ENCODE data around the gene TACSTD2.
"Not testable (repeated sequence)": the region's sequence is repeated elsewhere in the genome, so short reads cannot be mapped to it uniquely, and the experiment has no call there.

TACSTD2 gene

DNA sequence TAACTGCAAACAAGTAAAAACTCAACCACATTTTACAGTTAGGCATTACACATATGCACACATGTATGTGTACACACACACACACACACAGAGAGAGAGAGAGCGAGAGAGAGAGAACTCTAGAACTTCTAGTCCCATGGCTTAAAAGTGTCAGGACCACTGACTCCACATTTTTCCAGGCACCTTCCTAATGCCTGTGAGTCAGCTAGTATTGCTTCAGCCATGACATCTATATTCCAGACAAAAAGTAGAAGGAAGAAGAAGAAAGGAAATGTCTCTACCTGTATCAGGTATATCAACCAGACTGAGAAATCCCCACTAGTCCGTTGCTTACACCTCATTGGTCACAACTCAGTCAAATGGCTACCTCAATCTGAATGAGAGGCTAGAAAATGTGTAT, 31.9 kb upstream of the TACSTD2 start:
- H3K27me3 ChIP-seq (ENCODE audit: insufficient read depth, low read length, poor library complexity): peaks cover 2% of the 10 kb centered on the region
- no peak overlapping the region for H3K9ac ChIP-seq (ENCODE audit: low read depth, low read length)
- no peaks in the 10 kb centered on the region for H3K4me1 ChIP-seq (ENCODE audit: insufficient read depth, low read length)
- no peaks in the 10 kb centered on the region for H4K20me1 ChIP-seq (ENCODE audit: insufficient read depth, low read length)
- ATAC-seq (ENCODE audit: insufficient read depth, low read depth): no peak
- H2AFZ ChIP-seq (ENCODE audit: low read depth, low read length): no peak overlapping the region
- peaks cover 8% of the 10 kb centered on the region for H3K9me3 ChIP-seq (ENCODE audit: insufficient read depth, low read length, severe bottlenecking)
- H3K4me3 ChIP-seq (ENCODE audit: low read depth in 1 of 2, low read length in 2 of 2): no peak overlapping the region
- TF ChIP-seq EZH2 (IDR thresholded peaks at IDR 0.05; ENCODE audit: borderline replicate concordance, low read depth, low read length, severe bottlenecking): no peak
- TF ChIP-seq, protein P1, sequence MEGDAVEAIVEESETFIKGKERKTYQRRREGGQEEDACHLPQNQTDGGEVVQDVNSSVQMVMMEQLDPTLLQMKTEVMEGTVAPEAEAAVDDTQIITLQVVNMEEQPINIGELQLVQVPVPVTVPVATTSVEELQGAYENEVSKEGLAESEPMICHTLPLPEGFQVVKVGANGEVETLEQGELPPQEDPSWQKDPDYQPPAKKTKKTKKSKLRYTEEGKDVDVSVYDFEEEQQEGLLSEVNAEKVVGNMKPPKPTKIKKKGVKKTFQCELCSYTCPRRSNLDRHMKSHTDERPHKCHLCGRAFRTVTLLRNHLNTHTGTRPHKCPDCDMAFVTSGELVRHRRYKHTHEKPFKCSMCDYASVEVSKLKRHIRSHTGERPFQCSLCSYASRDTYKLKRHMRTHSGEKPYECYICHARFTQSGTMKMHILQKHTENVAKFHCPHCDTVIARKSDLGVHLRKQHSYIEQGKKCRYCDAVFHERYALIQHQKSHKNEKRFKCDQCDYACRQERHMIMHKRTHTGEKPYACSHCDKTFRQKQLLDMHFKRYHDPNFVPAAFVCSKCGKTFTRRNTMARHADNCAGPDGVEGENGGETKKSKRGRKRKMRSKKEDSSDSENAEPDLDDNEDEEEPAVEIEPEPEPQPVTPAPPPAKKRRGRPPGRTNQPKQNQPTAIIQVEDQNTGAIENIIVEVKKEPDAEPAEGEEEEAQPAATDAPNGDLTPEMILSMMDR (IDR thresholded peaks at IDR 0.05; ENCODE audit: borderline replicate concordance, extremely low read depth, low read length, poor library complexity, severe bottlenecking): no peak
- H3K27ac ChIP-seq (ENCODE audit: low read length): no peak overlapping the region
- H3K36me3 ChIP-seq (ENCODE audit: insufficient read depth, low read length): no peaks in the 10 kb centered on the region
- H3K4me2 ChIP-seq (ENCODE audit: insufficient read depth, low read length): no peak overlapping the region
- no peak for DNase-seq
- no peaks in the 10 kb centered on the region for H3K79me2 ChIP-seq (ENCODE audit: insufficient read depth, low read length)

DNA sequence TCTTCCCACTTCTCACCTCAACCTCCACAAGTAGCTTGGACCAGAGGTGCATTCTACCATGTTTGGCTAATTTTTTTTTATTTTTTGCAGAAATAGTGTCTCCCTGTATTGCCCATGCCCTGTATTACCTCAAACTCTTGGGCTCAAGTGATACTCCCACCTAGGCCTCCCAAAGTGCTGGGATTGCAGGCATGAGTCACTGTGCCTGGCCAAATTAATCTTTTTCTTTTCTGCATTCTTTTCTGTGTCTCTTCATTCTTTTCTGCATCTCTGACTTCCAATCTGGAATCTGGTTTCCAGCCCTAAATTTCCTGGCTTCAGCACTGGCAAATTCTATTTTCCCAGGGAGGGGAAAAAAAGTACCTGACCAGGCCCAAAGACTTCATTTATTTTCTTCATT, 31.2 kb upstream of the TACSTD2 start:
- no peak overlapping the region for H3K9ac ChIP-seq (ENCODE audit: low read depth, low read length)
- H3K27me3 ChIP-seq (ENCODE audit: insufficient read depth, low read length, poor library complexity): no peaks in the 10 kb centered on the region
- no peak overlapping the region for H3K27ac ChIP-seq (ENCODE audit: low read length)
- no peak for ATAC-seq (ENCODE audit: insufficient read depth, low read depth)
- no peak for DNase-seq
- TF ChIP-seq, protein P1 (IDR thresholded peaks at IDR 0.05; ENCODE audit: borderline replicate concordance, extremely low read depth, low read length, poor library complexity, severe bottlenecking): no peak
- TF ChIP-seq EZH2 (IDR thresholded peaks at IDR 0.05; ENCODE audit: borderline replicate concordance, low read depth, low read length, severe bottlenecking): no peak
- H3K4me1 ChIP-seq (ENCODE audit: insufficient read depth, low read length): no peaks in the 10 kb centered on the region
- H3K9me3 ChIP-seq (ENCODE audit: insufficient read depth, low read length, severe bottlenecking): peaks cover 9% of the 10 kb centered on the region
- no peaks in the 10 kb centered on the region for H3K79me2 ChIP-seq (ENCODE audit: insufficient read depth, low read length)
- H2AFZ ChIP-seq (ENCODE audit: low read depth, low read length): no peak overlapping the region
- H3K4me3 ChIP-seq (ENCODE audit: low read depth in 1 of 2, low read length in 2 of 2): no peak overlapping the region
- no peaks in the 10 kb centered on the region for H3K36me3 ChIP-seq (ENCODE audit: insufficient read depth, low read length)
- H4K20me1 ChIP-seq (ENCODE audit: insufficient read depth, low read length): no peaks in the 10 kb centered on the region
- no peak overlapping the region for H3K4me2 ChIP-seq (ENCODE audit: insufficient read depth, low read length)

DNA sequence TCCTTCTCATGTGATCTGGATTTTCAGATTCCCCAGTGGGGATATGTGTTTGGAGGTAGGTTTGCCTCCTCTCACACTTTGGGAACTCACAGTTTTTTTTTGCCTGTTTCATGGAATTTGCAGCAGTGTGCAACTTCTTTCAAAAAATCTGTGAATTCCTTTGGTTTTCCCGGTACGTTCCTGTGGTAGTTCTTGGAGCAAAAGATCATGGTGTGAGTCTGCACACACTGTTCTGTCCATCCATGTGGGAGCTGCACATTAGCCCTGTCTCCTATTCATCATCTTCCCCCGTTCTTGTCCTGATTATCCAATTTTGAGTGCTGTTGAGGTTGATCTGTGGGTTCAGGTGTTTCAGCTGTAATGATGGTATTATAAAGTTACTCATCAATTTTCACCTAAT, 30.3 kb upstream of the TACSTD2 start:
- H3K4me3 ChIP-seq (ENCODE audit: low read depth in 1 of 2, low read length in 2 of 2): no peak overlapping the region
- no peak for DNase-seq
- H3K9me3 ChIP-seq (ENCODE audit: insufficient read depth, low read length, severe bottlenecking): peaks cover 9% of the 10 kb centered on the region
- no peak overlapping the region for H3K4me2 ChIP-seq (ENCODE audit: insufficient read depth, low read length)
- no peak overlapping the region for H2AFZ ChIP-seq (ENCODE audit: low read depth, low read length)
- no peaks in the 10 kb centered on the region for H4K20me1 ChIP-seq (ENCODE audit: insufficient read depth, low read length)
- no peaks in the 10 kb centered on the region for H3K79me2 ChIP-seq (ENCODE audit: insufficient read depth, low read length)
- H3K4me1 ChIP-seq (ENCODE audit: insufficient read depth, low read length): no peaks in the 10 kb centered on the region
- no peaks in the 10 kb centered on the region for H3K36me3 ChIP-seq (ENCODE audit: insufficient read depth, low read length)
- H3K27me3 ChIP-seq (ENCODE audit: insufficient read depth, low read length, poor library complexity): no peaks in the 10 kb centered on the region
- TF ChIP-seq, protein P1 (IDR thresholded peaks at IDR 0.05; ENCODE audit: borderline replicate concordance, extremely low read depth, low read length, poor library complexity, severe bottlenecking): no peak
- no peak for TF ChIP-seq EZH2 (IDR thresholded peaks at IDR 0.05; ENCODE audit: borderline replicate concordance, low read depth, low read length, severe bottlenecking)
- no peak for ATAC-seq (ENCODE audit: insufficient read depth, low read depth)
- H3K27ac ChIP-seq (ENCODE audit: low read length): no peak overlapping the region
- H3K9ac ChIP-seq (ENCODE audit: low read depth, low read length): no peak overlapping the region

DNA sequence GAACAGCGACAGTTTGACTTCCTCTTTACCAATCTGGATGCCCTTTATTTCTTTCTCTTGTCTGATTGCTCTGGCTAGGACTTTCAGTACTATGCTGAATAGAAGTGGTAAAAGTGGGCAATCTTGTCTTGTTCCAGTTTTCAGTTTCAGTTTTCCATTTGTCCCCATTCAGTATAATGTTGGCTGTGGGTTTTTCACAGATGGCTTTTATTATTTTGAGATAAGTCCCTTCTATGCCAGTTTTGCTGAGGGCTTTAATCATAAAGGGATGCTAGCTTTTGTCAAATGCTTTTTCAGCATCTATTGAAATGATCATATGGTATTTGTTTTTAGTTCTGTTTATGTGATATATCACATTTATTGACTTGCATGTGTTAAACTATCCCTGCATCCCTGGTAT, 24.9 kb upstream of the TACSTD2 start:
- not testable (repeated sequence) for H2AFZ ChIP-seq (ENCODE audit: low read depth, low read length); H3K9ac ChIP-seq (ENCODE audit: low read depth, low read length); DNase-seq; H3K27ac ChIP-seq (ENCODE audit: low read length); H3K9me3 ChIP-seq (ENCODE audit: insufficient read depth, low read length, severe bottlenecking); ATAC-seq (ENCODE audit: insufficient read depth, low read depth); H3K4me3 ChIP-seq (ENCODE audit: low read depth in 1 of 2, low read length in 2 of 2); H3K36me3 ChIP-seq (ENCODE audit: insufficient read depth, low read length); H4K20me1 ChIP-seq (ENCODE audit: insufficient read depth, low read length); H3K79me2 ChIP-seq (ENCODE audit: insufficient read depth, low read length); H3K27me3 ChIP-seq (ENCODE audit: insufficient read depth, low read length, poor library complexity); H3K4me2 ChIP-seq (ENCODE audit: insufficient read depth, low read length); H3K4me1 ChIP-seq (ENCODE audit: insufficient read depth, low read length)
